K562 (cell line): ENCODE results near the gene ZNF438. TPM values are rescaled to one million over a fixed set of nuclear protein-coding genes. Genes with fewer than 3 reads are reported as not detected.

Experiments
- ATAC-seq: fragments of 200-7000 bp; cut with Tn5 transposase; 3 replicates; pipeline ENCODE4 v1.9.1; 2020; ENCODE audit warnings: moderate library complexity
- BruUV-seq: library from RNA; stranded (reverse); fragments of 400-500 nt; replicated peaks from 2 replicates; lab custom pipeline; 2021; lab: Mats Ljungman, UMichigan
- CTCF ChIA-PET: fragments of 300-600 bp; formaldehyde crosslinking; extraction: SDS; loops from one replicate; lab custom pipeline; 2021; ENCODE audit warnings: low intra/inter-chr PET ratio; lab: Yijun Ruan, JAX
- POLR2A ChIA-PET: fragments of 300-600, 350-650 bp; sonication (Branson Sonifier 250); formaldehyde crosslinking; extraction: SDS; loops from one replicate; lab custom pipeline; 2021; ENCODE audit warnings: antibody characterized with exemption, inconsistent platforms; lab: Yijun Ruan, JAX
- DNase-seq, 4 experiments: peaks; one replicate each; pipeline versions ENCODE4 v3.0.0 to v3.0.0-alpha.2; 2011 to 2018; ENCODE audit warnings: low spot score in 3 of 4, mixed read lengths in 3 of 4; ENCODE audit errors: extremely low read depth in 1 of 4
- FAIRE-seq: peaks from 2 replicates; lab custom pipeline; 2011; peaks lifted over from hg19 to GRCh38; lab: Jason Lieb, UNC
- H2AFZ ChIP-seq: 2 replicates; pipeline ENCODE4 v1.6.0; 2011; ENCODE audit warnings: low read depth, low read length, control low read depth, inconsistent platforms
- H3K27ac ChIP-seq: fragments of 200-600 bp; 3 replicates; pipeline ENCODE4 v1.8.0; 2011; ENCODE audit warnings: low read depth, mild to moderate bottlenecking, control low read depth, inconsistent platforms, low read length, moderate library complexity, mixed read lengths; ENCODE audit errors: extremely low read depth
- H3K27me3 ChIP-seq, 2 experiments: fragments of 300-600 bp in 1 of 2; 2 replicates in 1 of 2; 3 replicates in 1 of 2; pipeline versions ENCODE4 v1.6.0 to v1.8.0; 2011; ENCODE audit warnings: inconsistent platforms in 2 of 2, low read length in 2 of 2, mild to moderate bottlenecking in 1 of 2, mixed read lengths in 1 of 2, moderate library complexity in 1 of 2; ENCODE audit not compliant: control insufficient read depth in 2 of 2, insufficient read depth in 2 of 2
- H3K36me3 ChIP-seq: fragments of 300-600 bp; 3 replicates; pipeline ENCODE4 v1.8.0; 2011; ENCODE audit warnings: mild to moderate bottlenecking, low read length, inconsistent platforms; ENCODE audit not compliant: control insufficient read depth, insufficient read depth
- H3K4me1 ChIP-seq, 2 experiments: fragments of 200-600 bp in 1 of 2; replicated peaks in 1 of 2; 2 replicates in 1 of 2; 3 replicates in 1 of 2; pipeline versions ENCODE4 v1.5.1 to v1.8.0; 2011; ENCODE audit warnings: inconsistent platforms in 2 of 2, low read length in 2 of 2, mild to moderate bottlenecking in 1 of 2, mixed read lengths in 1 of 2, moderate library complexity in 1 of 2; ENCODE audit not compliant: control insufficient read depth in 2 of 2, insufficient read depth in 2 of 2
- H3K4me2 ChIP-seq: 2 replicates; pipeline ENCODE4 v1.6.1; 2011; ENCODE audit warnings: low read length, control low read depth, inconsistent platforms, mixed read lengths; ENCODE audit not compliant: insufficient read depth
- H3K4me3 ChIP-seq: fragments of 200-600 bp; sonication (generic), shearing (Covaris generic); 2 replicates; pipeline ENCODE4 v1.5.1; 2016; ENCODE audit warnings: control low read depth, inconsistent platforms
- H3K79me2 ChIP-seq: fragments of 200-600 bp; 3 replicates; pipeline ENCODE4 v1.8.0; 2011; ENCODE audit warnings: low read length, inconsistent platforms; ENCODE audit not compliant: control insufficient read depth, insufficient read depth
- H3K9ac ChIP-seq, 2 experiments: 2 replicates each; pipeline versions ENCODE4 v1.6.0 to v1.6.1; 2011; ENCODE audit warnings: low read depth in 2 of 2, low read length in 2 of 2, control low read depth in 1 of 2, inconsistent platforms in 1 of 2, mild to moderate bottlenecking in 1 of 2, mixed read lengths in 1 of 2; ENCODE audit not compliant: insufficient read depth in 1 of 2
- H3K9me1 ChIP-seq: one replicate; pipeline ENCODE4 v1.6.0; 2011; ENCODE audit warnings: inconsistent platforms, mild to moderate bottlenecking, low read length, moderate library complexity; ENCODE audit not compliant: control insufficient read depth, insufficient read depth
- H3K9me3 ChIP-seq: replicated peaks from 2 replicates; pipeline ENCODE4 v1.5.1; 2011; ENCODE audit warnings: low read depth, low read length, inconsistent platforms; ENCODE audit not compliant: control insufficient read depth, insufficient read depth
- H4K20me1 ChIP-seq: replicated peaks from 2 replicates; pipeline ENCODE4 v1.6.1; 2011; ENCODE audit warnings: low read length, inconsistent platforms, mixed read lengths; ENCODE audit not compliant: control insufficient read depth, insufficient read depth
- FOXJ2 ChIP-seq: fragments of 200-800 bp; sonication (Bioruptor generic); IDR thresholded peaks from 2 replicates; pipeline ENCODE4 v1.6.1; 2016; ENCODE audit warnings: missing genetic modification characterization, missing compliant biosample characterization
- SPI1 ChIP-seq: IDR thresholded peaks from 2 replicates; pipeline ENCODE4 v1.6.1; 2011; ENCODE audit warnings: low read depth, low read length, control low read depth, borderline replicate concordance
- TBP ChIP-seq: optimal IDR thresholded peaks from 2 replicates; pipeline ENCODE3; 2011; ENCODE audit warnings: low read depth, low read length, improper control_type of control experiment
- ZHX1 ChIP-seq: fragments of 150-350 bp; conservative IDR thresholded peaks from 2 replicates; pipeline ENCODE4 v1.6.1; 2014; ENCODE audit warnings: low read length
- WGBS: fragments of 100-300 bp; shearing (Covaris generic); methylation state at CpG from one replicate; pipeline ENCODE4 v1.1.6; 2016; ENCODE audit warnings: low coverage, mixed read lengths; ENCODE audit not compliant: insufficient coverage; ENCODE audit errors: missing lambda C conversion rate; 5-methylcytosine and 5-hydroxymethylcytosine counted together
- in situ Hi-C: fragments of 300-500 bp; cut with MboI; formaldehyde crosslinking; loops from 4 replicates; pipeline ENCODE4 v1.15.0; 2018; ENCODE audit warnings: inconsistent platforms, mixed read lengths
- intact Hi-C: fragments of 100-400 bp; cut with micrococcal nuclease; formaldehyde crosslinking; loops from 2 replicates; pipeline ENCODE4 v1.14.2; 2022
- polyA plus RNA-seq, 8 experiments: library from polyadenylated mRNA; depleted of rRNA in 4 of 8; stranded (reverse) in 5 of 8; unstranded in 3 of 8; fragments of >200 nt; fragmentation: Nextera tagmentation in 2 of 8; fragmentation: Illumina TruSeq in 1 of 8; extraction: Ambion mirVana in 2 of 8; extraction: Trizol in 1 of 8; gene quantifications; 2 replicates each; pipeline versions ENCODE4 v1.2.1 to v1.2.3, GENCODE V29; 2011 to 2014; ENCODE audit warnings: inconsistent platforms in 1 of 8, missing spikeins in 1 of 8
- total RNA-seq, 7 experiments: library from RNA; depleted of rRNA in 6 of 7; stranded (reverse); fragments of >200 nt in 6 of 7; fragmentation: Illumina TruSeq in 2 of 7; extraction: Trizol in 2 of 7; gene quantifications; 2 replicates each; pipeline versions ENCODE4 v1.2.1 to v1.2.3, GENCODE V29; 2011 to 2021; ENCODE audit warnings: low replicate concordance in 1 of 7
- TF ChIP-seq, protein P1 (sequence below), 2 experiments: fragments of 450-650 bp in 1 of 2; sonication (generic) in 1 of 2; formaldehyde crosslinking; conservative IDR thresholded peaks; 2 replicates each; pipeline versions ENCODE4 v1.4.0 to v1.8.1; 2020 to 2022; ENCODE audit warnings: mild to moderate bottlenecking in 1 of 2, missing genetic modification reagents in 1 of 2
- TF ChIP-seq, protein P2 (sequence below), 2 experiments: fragments of 450-650 bp in 1 of 2; sonication (generic) in 1 of 2; formaldehyde crosslinking in 1 of 2; IDR thresholded peaks; 2 replicates each; pipeline versions ENCODE4 v1.7.1 to v1.9.0; 2016 to 2022; ENCODE audit warnings: inconsistent platforms in 1 of 2, mild to moderate bottlenecking in 1 of 2, missing genetic modification reagents in 1 of 2
- TF ChIP-seq, protein P3 (sequence below): IDR thresholded peaks from 2 replicates; pipeline ENCODE4 v1.6.1; 2011; ENCODE audit not compliant: insufficient read length; ENCODE audit errors: extremely low read depth

Gene ZNF438
- total and polyA plus RNA-seq, 9 of the 15 experiments (the other 6 are each of a cell fraction or from before 2014, with no cell fraction given), result 0.45 to 1.5 (median 0.91) TPM

DNA sequence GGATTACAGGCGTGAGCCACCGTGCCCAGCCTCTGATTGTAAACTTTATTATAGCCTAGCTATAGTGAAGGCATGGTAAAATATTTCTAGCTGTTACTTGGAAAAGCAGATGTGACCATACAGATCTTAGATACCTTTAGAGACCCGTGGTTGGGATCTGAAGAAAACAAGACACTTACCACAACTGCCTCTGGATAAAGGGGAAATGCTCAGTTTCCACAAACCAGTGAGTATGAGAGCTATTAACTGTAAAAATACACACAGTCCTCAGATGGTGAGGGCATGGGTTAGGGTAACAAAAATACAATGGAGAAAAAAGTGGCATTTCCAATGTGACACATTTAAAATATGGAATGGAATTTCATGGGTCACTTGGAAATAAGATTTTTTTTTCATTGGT, 63.0 kb downstream of the ZNF438 start:
- Histone ChIP-seq H3K4me2 (no peak overlapping the region), H2AFZ (no peak overlapping the region), H3K36me3 (no peaks in the 10 kb centered on the region), H3K79me2 (no peaks in the 10 kb centered on the region), H4K20me1 (no peaks in the 10 kb centered on the region), H3K27me3 (no peaks in the 10 kb centered on the region; a peak in 2 of 5 replicates), H3K4me1 (no peaks in the 10 kb centered on the region), H3K4me3 (no peak overlapping the region), H3K9ac (no peak overlapping the region), H3K27ac (no peak overlapping the region), H3K9me1 (no peaks in the 10 kb centered on the region), H3K9me3 (no peaks in the 10 kb centered on the region)
- no peak for FAIRE-seq
- no peak for ATAC-seq
- DNase-seq, result no peak
- ChIA-PET POLR2A (no interaction called here), CTCF (no interaction called here)
- 2% methylated on average over 3 of the region's 3 CpGs for WGBS
- intact Hi-C loops, result no loop called here
- TF ChIP-seq, protein P1, sequence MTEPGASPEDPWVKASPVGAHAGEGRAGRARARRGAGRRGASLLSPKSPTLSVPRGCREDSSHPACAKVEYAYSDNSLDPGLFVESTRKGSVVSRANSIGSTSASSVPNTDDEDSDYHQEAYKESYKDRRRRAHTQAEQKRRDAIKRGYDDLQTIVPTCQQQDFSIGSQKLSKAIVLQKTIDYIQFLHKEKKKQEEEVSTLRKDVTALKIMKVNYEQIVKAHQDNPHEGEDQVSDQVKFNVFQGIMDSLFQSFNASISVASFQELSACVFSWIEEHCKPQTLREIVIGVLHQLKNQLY (CRISPR knock-in tag; conservative IDR thresholded peaks at IDR 0.05), result no peak
- TF ChIP-seq FOXJ2 (tag) (no peak), TBP (no peak), ZHX1 (no peak), SPI1 (no peak)
- TF ChIP-seq, protein P2, sequence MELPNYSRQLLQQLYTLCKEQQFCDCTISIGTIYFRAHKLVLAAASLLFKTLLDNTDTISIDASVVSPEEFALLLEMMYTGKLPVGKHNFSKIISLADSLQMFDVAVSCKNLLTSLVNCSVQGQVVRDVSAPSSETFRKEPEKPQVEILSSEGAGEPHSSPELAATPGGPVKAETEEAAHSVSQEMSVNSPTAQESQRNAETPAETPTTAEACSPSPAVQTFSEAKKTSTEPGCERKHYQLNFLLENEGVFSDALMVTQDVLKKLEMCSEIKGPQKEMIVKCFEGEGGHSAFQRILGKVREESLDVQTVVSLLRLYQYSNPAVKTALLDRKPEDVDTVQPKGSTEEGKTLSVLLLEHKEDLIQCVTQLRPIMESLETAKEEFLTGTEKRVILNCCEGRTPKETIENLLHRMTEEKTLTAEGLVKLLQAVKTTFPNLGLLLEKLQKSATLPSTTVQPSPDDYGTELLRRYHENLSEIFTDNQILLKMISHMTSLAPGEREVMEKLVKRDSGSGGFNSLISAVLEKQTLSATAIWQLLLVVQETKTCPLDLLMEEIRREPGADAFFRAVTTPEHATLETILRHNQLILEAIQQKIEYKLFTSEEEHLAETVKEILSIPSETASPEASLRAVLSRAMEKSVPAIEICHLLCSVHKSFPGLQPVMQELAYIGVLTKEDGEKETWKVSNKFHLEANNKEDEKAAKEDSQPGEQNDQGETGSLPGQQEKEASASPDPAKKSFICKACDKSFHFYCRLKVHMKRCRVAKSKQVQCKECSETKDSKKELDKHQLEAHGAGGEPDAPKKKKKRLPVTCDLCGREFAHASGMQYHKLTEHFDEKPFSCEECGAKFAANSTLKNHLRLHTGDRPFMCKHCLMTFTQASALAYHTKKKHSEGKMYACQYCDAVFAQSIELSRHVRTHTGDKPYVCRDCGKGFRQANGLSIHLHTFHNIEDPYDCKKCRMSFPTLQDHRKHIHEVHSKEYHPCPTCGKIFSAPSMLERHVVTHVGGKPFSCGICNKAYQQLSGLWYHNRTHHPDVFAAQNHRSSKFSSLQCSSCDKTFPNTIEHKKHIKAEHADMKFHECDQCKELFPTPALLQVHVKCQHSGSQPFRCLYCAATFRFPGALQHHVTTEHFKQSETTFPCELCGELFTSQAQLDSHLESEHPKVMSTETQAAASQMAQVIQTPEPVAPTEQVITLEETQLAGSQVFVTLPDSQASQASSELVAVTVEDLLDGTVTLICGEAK (IDR thresholded peaks at IDR 0.05), result no peak
- TF ChIP-seq, protein P2 (CRISPR knock-in tag; IDR thresholded peaks at IDR 0.05), result no peak
- TF ChIP-seq, protein P3, sequence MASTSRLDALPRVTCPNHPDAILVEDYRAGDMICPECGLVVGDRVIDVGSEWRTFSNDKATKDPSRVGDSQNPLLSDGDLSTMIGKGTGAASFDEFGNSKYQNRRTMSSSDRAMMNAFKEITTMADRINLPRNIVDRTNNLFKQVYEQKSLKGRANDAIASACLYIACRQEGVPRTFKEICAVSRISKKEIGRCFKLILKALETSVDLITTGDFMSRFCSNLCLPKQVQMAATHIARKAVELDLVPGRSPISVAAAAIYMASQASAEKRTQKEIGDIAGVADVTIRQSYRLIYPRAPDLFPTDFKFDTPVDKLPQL, result no peak
- BruUV-seq, result no TSS peak
- in situ Hi-C loops, result no loop called here
